Uterus (tissue), 2 donors: Measurements from ENCODE around the gene CSNK2A1.

Source experiments
- CTCF ChIP-seq, 4 experiments: fragments of 200-600 bp in 2 of 4; fragments of 450-650 bp in 2 of 4; sonication (generic) in 2 of 4; IDR thresholded peaks; one replicate each; pipeline ENCODE4 v1.5.1; 2016 to 2019; ENCODE audit warnings: antibody characterized with exemption in 4 of 4, mild to moderate bottlenecking in 2 of 4, moderate library complexity in 1 of 4
- POLR2A ChIP-seq, 2 donors: fragments of 450-650 bp; IDR thresholded peaks; one replicate each; pipeline ENCODE4 v1.6.1; 2016; ENCODE audit warnings: antibody characterized with exemption in 2 of 2, mild to moderate bottlenecking in 1 of 2, moderate library complexity in 1 of 2

DNA sequence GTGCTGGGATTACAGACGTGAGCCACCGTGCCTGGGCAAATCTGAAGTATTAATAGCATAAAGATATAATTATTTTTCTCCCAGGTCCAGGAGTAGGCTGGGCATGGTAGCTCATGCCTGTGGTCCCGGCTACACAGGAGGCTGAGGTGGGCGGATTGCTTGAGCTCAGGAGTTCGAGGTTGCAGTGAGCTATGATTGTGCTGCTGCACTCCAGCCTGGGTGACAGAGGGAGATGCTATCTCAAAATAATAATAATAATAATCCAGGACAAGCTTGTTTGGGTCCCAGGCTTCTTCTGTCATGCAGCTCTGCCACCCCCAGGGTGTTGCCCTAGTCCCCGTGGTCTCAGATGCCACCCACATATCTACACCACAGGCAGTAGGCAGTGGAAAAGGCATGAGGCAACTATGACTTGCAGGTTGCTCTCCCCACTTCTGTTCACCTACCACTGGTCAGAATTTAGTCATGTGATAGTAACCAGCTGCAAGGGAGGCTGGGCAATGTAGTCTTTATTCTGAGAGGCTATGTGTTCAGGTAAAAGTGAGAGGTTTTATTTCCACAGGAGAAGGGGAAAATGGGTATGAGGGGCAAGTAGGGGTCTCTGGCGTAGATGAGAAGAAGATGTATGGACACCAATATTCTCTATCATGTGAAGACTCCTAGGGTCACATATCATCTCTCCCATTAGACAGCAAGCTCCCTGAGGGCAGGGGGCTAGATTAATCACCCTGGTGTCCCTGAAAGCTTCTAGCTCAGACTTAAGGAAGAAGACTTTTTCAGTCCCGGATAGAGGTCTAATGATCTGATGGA, 40.8 kb upstream of the CSNK2A1 start:
- no peak for TF ChIP-seq CTCF (IDR thresholded peaks at IDR 0.05)
- TF ChIP-seq POLR2A (IDR thresholded peaks at IDR 0.05): no peak
